Activated T-cell treated with anti-CD3 and anti-CD28 coated beads for 48 hours (primary cell): Measurements from ENCODE around the gene FTO.
A peak's percentile ranks its signal among the peaks of the same experiment; 100 is the strongest.
"Not testable (repeated sequence)": the region's sequence is repeated elsewhere in the genome, so short reads cannot be mapped to it uniquely, and the experiment has no call there.

Source experiments
- DNase-seq: peaks from one replicate; pipeline ENCODE4 v3.0.0-alpha.2; 2020; ENCODE audit warnings: low read depth

Gene FTO

DNA sequence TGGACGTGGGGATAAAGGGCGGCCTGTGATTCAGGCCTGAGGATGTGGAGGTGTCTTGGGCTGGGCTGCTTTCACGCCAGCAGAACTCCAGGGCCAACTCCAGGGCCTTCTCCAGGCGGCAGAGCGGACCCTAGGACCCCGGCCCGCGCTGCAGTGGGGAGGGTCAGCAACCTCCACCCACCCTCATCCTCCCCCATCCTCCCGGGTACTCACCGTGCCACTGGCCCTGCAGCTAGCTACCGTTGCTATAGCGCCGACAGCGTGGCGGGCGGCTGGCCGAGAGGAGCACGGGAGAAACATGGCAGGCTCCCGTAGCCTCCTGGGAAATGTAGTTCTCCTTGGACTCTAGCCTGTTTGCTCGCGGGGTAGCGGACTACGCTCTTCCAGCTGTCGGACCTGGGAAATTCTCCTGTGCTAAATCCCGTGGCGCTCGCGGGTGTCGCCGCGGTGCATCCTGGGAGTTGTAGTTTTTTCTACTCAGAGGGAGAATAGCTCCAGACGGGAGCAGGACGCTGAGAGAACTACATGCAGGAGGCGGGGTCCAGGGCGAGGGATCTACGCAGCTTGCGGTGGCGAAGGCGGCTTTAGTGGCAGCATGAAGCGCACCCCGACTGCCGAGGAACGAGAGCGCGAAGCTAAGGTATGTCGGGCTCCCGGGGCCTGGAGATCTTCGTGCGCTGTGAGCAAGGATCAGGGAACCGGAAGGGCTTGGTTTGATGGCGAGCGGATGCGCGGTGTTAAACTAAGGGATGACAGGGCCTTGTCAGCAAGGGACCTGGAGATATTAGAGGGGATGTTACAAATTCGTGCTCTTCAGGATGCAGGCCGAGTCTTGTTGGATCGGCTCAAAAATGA is at the start of gene FTO, which contains the start of gene RPGRIP1L:
Gene FTO, plus strand, starts transcription at position 567 of the 855 bp plus-strand sequence.
Gene RPGRIP1L, minus strand, starts transcription at position 270 of the 855 bp plus-strand sequence. CDS start 3,136 bp downstream, outside the sequence.
- peak; percentile 95 for DNase-seq

DNA sequence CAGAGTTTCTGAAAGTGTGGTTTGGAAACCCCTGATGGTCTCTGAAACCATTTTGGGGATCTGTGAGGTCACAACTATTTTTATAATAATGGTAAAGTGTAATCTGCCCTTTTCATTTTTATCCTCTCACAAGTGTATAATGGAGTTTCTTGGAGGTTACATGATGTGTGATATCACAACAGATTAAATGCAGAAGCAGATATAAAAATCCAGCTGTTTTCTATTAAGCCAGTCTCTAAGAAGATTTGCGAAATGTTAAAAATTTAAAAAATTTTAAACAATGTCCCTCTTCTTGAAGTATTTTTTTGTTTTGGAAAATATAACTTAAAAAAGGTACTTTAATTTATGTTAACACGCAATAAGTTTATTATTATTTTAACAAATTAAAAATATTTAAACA is 49.0 kb upstream of the FTO start:
- no peak for DNase-seq

- no peak for DNase-seq
Measured at GRCh38 chr16:53662072-53662471, 41.9 kb upstream of the FTO start.

- peak; percentile 4 for DNase-seq
Measured at GRCh38 chr16:53664724-53665345, 39.1 kb upstream of the FTO start.

- DNase-seq: no peak
Measured at GRCh38 chr16:53666786-53667415, 37.1 kb upstream of the FTO start.

- DNase-seq: no peak
Measured at GRCh38 chr16:53668869-53669268, 35.1 kb upstream of the FTO start.

GRCh38 chr16:53672461-53672860 is 31.5 kb upstream of the FTO start:
- DNase-seq: no peak

DNA sequence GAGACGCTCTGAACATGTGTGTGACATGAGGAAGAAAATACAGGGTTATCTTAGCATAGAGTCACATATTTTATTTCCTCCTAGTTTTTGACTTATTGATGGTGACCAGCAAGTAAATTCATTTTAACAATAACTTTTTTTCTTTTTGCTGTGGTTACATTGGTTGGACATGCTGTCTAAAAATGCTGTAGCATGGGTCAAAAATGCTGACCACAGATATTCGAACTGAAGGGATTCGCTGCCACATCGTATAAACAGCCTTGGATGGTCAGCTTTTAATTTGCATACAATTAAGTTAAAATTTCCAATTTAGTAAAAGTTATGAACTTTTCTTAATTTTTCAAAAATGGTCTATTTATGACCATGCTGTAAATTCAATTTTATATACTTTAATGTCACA is 30.8 kb upstream of the FTO start:
- DNase-seq: no peak

- no peak for DNase-seq
Measured at GRCh38 chr16:53678155-53678554, 25.8 kb upstream of the FTO start.

- DNase-seq: no peak
Measured at GRCh38 chr16:53678756-53679343, 25.1 kb upstream of the FTO start.

DNA sequence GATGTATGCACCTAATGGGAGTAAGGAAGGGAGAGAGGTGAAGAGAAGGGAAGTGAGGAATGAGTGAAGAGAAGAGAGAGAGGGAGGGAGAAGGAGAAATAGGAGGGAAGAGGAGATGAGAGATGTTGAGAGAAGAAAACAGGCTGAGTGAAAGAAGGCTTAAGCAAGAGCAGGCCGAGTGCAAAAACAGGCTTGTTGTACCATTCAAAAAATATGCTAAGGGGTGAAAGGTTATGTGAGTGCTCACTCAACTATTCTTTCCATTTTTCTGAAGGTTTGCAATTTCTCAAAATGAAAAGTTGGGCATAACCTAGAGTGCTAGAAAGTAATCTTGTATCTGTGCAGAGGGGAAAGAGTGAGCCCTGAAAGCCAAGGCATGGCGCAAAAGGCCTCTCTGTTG is 23.2 kb upstream of the FTO start:
- DNase-seq: no peak

DNA sequence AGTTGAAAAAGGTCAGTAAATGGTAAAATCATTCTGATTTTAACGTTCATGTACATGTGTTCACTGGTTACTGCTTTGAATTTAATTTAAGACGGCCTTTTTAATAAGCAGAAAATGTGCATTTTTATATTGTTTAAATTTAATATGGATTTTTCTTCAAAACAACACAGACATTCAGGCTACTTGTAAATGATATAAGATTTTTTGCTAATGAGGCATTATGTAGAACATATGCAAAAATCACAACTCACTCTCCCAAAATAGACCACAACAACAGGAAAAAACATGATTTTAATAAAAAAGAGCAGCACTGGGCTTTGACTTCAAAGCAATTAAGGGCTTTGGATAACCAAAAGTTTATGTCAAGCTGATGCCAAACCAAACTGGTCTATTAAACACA is 22.6 kb upstream of the FTO start:
- DNase-seq: no peak

- DNase-seq: not testable (repeated sequence)
Measured at GRCh38 chr16:53685334-53685733, 18.6 kb upstream of the FTO start.

GRCh38 chr16:53686710-53687109 is 17.2 kb upstream of the FTO start:
- DNase-seq: no peak

- no peak for DNase-seq
Measured at GRCh38 chr16:53689636-53690035, 14.3 kb upstream of the FTO start.

DNA sequence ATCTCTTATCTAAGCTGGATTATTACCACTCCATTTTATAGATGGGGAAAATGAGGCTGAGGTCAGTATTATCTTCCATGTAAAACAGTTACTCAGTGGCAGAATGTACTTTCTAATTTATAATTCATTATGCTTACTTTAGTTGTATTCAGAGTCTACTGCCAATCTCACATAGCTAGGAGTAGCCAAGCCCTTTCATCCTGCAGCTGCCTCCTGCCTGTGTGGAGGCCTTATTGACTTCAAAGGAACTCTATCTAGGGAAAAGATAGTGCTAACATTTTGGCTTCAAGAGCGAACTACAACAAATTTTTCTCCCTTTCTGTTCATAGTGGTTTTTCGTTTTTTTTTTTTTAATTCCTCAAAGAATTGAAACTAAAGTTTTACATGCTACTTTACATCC is 13.2 kb upstream of the FTO start:
- DNase-seq: no peak

DNA sequence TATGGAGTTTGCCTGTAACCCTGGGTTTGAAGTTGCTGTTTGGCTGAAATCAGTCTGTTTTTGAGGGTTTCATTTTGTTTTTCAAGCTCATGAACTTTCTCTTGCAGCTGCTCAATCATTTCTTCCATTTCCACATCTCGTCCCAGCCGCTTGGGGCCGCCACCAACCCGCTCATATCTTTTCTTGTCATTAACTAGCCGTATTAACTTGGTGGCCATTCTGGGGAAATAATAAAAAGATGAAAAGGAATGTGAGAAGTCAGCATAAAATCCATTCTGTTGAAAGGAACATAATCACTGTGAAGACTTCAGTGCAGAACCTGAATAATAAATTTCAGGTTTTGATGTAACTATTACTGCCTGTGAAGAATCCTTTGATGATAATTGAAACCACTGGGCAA is 11.8 kb upstream of the FTO start:
- DNase-seq: no peak

DNA sequence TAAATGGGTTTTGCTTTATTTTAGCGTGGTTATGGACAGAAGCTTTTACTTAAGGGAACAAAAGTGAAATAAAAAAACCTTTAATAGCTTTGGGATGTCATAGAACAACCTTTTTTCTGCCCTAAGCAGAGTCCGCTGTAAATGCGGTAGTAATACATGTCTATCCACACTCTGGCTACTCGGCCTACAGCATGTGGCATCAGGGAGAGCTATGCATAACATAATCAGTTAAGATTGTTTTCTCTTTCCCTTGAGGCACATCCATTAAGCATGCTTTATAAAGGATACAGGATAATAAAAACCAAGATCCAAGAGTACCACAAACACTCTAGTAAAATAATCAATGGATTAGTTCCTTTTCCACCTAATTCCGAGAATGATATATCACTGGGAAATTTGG is 10.6 kb upstream of the FTO start:
- DNase-seq: no peak

DNA sequence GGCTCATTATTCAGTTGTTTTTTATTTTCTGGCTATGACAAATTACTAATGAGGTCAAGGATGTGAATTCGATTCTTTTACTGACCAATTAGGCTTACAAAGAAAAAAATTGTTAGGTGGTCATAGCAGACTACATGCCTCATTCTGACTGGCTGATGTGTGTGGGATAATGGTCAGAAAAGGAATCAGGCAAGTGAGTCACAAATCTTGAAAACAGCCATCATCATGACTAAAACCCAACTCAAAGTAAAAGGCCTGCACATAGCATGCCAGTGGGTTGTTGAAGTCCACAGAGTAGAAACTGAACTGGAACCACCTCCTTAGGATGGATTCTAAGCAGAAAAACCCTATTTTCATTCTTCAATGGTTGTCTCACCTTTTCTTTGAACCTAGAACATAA is 8.9 kb upstream of the FTO start:
- DNase-seq: no peak

DNA sequence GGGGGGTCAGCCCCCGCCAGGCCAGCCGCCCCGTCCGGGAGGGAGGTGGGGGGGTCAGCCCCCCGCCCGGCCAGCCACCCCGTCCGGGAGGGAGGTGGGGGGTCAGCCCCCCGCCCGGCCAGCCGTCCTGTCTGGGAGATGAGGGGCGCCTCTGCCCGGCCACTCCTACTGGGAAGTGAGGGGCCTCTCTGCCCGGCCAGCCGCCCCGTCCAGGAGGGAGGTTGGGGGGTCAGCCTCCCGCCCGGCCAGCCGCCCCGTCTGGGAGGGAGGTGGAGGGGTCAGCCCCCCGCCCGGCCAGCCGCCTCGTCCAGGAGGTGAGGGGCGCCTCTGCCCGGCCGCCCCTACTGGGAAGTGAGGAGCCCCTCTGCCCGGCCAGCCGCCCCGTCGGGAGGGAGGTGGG is 5.7 kb upstream of the FTO start:
- not testable (repeated sequence) for DNase-seq

DNA sequence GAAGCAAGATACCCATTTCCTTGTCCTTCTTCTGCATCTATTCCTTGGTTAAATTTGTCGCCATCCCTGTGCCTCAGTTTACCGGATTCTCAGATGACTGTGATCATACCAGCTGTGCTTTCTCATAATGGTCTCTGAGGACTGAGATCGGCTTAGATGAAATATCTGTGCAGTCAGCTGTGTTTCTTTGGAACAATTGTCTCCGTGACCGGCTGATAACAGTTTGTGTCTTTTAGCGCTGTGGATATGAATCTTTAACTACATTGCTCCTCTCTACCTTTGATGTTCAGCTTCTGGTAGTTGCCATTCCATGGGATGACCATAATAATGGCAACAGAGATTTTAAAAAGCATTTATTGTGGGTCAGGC is 473 bp downstream of the FTO start:
- DNase-seq: no peak

- DNase-seq: no peak
Measured at GRCh38 chr16:53707671-53708070, 3.7 kb downstream of the FTO start.

DNA sequence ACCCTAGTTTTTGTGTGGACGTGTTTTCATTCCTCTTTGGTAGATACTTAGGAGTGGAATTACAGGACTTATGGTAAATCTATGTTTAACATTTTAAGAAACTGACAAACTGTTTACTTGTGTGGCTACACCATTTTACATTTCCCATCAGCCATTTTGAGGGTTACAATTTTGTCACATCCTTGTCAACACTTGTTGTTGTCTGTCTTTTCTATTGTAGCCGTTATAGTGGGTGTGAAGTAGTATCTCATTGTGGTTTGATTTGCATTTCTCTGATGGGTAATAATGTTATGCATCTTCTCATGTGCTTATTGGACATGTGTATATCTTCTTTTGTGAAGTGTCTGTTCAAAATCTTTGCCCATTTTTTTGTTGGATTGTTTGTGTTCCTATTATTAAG is 4.5 kb downstream of the FTO start:
- no peak for DNase-seq
